Measurements from ENCODE around the gene ACCSL.

DNA sequence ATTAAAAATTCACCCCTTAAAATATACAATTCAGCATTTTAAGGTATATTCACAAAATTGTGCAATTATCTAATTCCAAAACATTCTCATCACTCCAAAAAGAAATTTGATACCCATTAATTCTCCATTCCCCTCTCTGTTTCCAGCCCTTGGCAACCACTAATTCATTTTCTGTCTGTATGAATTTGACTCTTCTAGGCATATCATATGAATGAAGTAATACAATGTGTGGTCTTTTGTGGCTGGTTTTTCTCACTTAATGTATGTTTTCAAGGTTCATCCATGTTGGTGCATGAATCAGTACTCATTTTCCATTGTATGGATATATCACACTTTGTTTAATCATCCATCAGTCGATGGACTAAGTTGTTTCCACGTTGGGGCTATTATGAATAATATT is 29.0 kb upstream of the ACCSL start:
- TF ChIP-seq, protein P1, sequence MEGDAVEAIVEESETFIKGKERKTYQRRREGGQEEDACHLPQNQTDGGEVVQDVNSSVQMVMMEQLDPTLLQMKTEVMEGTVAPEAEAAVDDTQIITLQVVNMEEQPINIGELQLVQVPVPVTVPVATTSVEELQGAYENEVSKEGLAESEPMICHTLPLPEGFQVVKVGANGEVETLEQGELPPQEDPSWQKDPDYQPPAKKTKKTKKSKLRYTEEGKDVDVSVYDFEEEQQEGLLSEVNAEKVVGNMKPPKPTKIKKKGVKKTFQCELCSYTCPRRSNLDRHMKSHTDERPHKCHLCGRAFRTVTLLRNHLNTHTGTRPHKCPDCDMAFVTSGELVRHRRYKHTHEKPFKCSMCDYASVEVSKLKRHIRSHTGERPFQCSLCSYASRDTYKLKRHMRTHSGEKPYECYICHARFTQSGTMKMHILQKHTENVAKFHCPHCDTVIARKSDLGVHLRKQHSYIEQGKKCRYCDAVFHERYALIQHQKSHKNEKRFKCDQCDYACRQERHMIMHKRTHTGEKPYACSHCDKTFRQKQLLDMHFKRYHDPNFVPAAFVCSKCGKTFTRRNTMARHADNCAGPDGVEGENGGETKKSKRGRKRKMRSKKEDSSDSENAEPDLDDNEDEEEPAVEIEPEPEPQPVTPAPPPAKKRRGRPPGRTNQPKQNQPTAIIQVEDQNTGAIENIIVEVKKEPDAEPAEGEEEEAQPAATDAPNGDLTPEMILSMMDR (IDR thresholded peaks at IDR 0.05), result no peak
- TF ChIP-seq POLR2A (IDR thresholded peaks at IDR 0.05), result no peak
- no peak for TF ChIP-seq EP300 (IDR thresholded peaks at IDR 0.05)
